HEK293T (cell line): ENCODE measurements around the gene EVA1A.

Experiments
- CTCF ChIA-PET: fragments of 350-600 bp; formaldehyde crosslinking; extraction: SDS; loops from one replicate; lab custom pipeline; 2021; ENCODE audit warnings: antibody characterized with exemption, inconsistent platforms; lab: Yijun Ruan, JAX
- POLR2A ChIA-PET: fragments of 350-600 bp; formaldehyde crosslinking; extraction: SDS; loops from one replicate; lab custom pipeline; 2020; ENCODE audit warnings: antibody characterized with exemption, inconsistent platforms; lab: Yijun Ruan, JAX
- DNase-seq: peaks from one replicate; pipeline ENCODE4 v3.0.0; 2012; ENCODE audit warnings: mixed read lengths; ENCODE audit errors: extremely low spot score
- ARNT ChIP-seq: fragments of 450-650 bp; IDR thresholded peaks from 2 replicates; pipeline ENCODE4 v1.6.1; 2017; ENCODE audit warnings: mild to moderate bottlenecking
- BHLHE40 ChIP-seq: fragments of 450-650 bp; IDR thresholded peaks from 2 replicates; pipeline ENCODE4 v1.6.1; 2016; ENCODE audit warnings: mild to moderate bottlenecking, moderate library complexity, borderline replicate concordance
- CTBP1 ChIP-seq: fragments of 450-650 bp; IDR thresholded peaks from 2 replicates; pipeline ENCODE4 v1.6.1; 2016; ENCODE audit warnings: borderline replicate concordance
- ELF4 ChIP-seq: fragments of 450-650 bp; IDR thresholded peaks from 2 replicates; pipeline ENCODE4 v1.6.1; 2017; ENCODE audit warnings: antibody characterized with exemption
- FOXA1 ChIP-seq: fragments of 450-650 bp; IDR thresholded peaks from 2 replicates; pipeline ENCODE4 v1.6.1; 2016; ENCODE audit warnings: mild to moderate bottlenecking
- FOXK2 ChIP-seq: fragments of 450-650 bp; IDR thresholded peaks from 2 replicates; pipeline ENCODE4 v1.6.1; 2016; ENCODE audit warnings: mild to moderate bottlenecking
- FOXM1 ChIP-seq: fragments of 450-650 bp; IDR thresholded peaks from 2 replicates; pipeline ENCODE4 v1.6.1; 2017; ENCODE audit warnings: mild to moderate bottlenecking, borderline replicate concordance
- HDGF ChIP-seq: fragments of 450-650 bp; IDR thresholded peaks from 2 replicates; pipeline ENCODE4 v1.6.1; 2017; ENCODE audit warnings: antibody characterized with exemption, borderline replicate concordance
- L3MBTL2 ChIP-seq: fragments of 450-650 bp; conservative IDR thresholded peaks from 2 replicates; pipeline ENCODE4 v1.6.1; 2016; ENCODE audit warnings: mild to moderate bottlenecking
- LEF1 ChIP-seq: fragments of 450-650 bp; IDR thresholded peaks from 2 replicates; pipeline ENCODE4 v1.6.1; 2017; ENCODE audit warnings: mild to moderate bottlenecking, borderline replicate concordance
- NFRKB ChIP-seq: fragments of 450-650 bp; IDR thresholded peaks from 2 replicates; pipeline ENCODE4 v1.6.1; 2016; ENCODE audit warnings: mild to moderate bottlenecking, moderate library complexity
- PKNOX1 ChIP-seq: fragments of 450-650 bp; IDR thresholded peaks from 2 replicates; pipeline ENCODE4 v1.6.1; 2016
- SP1 ChIP-seq: fragments of 450-650 bp; IDR thresholded peaks from 2 replicates; pipeline ENCODE4 v1.6.1; 2017
- SUZ12 ChIP-seq: fragments of 450-650 bp; IDR thresholded peaks from 2 replicates; pipeline ENCODE4 v1.6.1; 2016; ENCODE audit warnings: mild to moderate bottlenecking
- TARDBP ChIP-seq: fragments of 450-650 bp; IDR thresholded peaks from 2 replicates; pipeline ENCODE4 v1.6.1; 2016
- ZNF384 ChIP-seq: fragments of 450-650 bp; IDR thresholded peaks from 2 replicates; pipeline ENCODE4 v1.6.1; 2016

The EVA1A gene

GRCh38 chr2:75556679-75557366 lies 3.9 kb downstream of the EVA1A start:
- POLR2A ChIA-PET = no interaction called here
- CTCF ChIA-PET = no interaction called here
- no peak for DNase-seq

GRCh38 chr2:75555701-75556100 lies 5.0 kb downstream of the EVA1A start:
- ChIA-PET POLR2A (no interaction called here), CTCF (no interaction called here)
- no peak for DNase-seq
- no peak for TF ChIP-seq TARDBP
- TF ChIP-seq SP1 = no peak
- TF ChIP-seq PKNOX1 = no peak
- no peak for TF ChIP-seq NFRKB
- TF ChIP-seq BHLHE40 = no peak
- TF ChIP-seq LEF1 = no peak
- TF ChIP-seq FOXA1 = no peak
- no peak for TF ChIP-seq CTBP1
- TF ChIP-seq SUZ12 = no peak
- no peak for TF ChIP-seq ARNT
- TF ChIP-seq FOXM1 = no peak
- no peak for TF ChIP-seq L3MBTL2
- no peak for TF ChIP-seq FOXK2
- TF ChIP-seq ZNF384 = no peak
- TF ChIP-seq ELF4 = no peak

More at GRCh38 chr2:75556679-75557366, 3.9 kb downstream of the EVA1A start:
- no peak for TF ChIP-seq TARDBP
- no peak for TF ChIP-seq SP1
- no peak for TF ChIP-seq ELF4
- no peak for TF ChIP-seq CTBP1
- TF ChIP-seq LEF1 = no peak
- no peak for TF ChIP-seq ZNF384
- no peak for TF ChIP-seq FOXA1
- TF ChIP-seq FOXK2 = no peak
- no peak for TF ChIP-seq NFRKB

- no peak for DNase-seq
- ChIA-PET CTCF (no interaction called here), POLR2A (interaction anchor here (1.2 kb wide), 1 partner anchor 10 kb away, joined by 3 read pairs; no protein-coding TSS in a partner anchor)
- TF ChIP-seq HDGF (no peak), FOXA1 (no peak), LEF1 (no peak), FOXM1 (no peak), PKNOX1 (no peak), CTBP1 (no peak), ELF4 (no peak), ZNF384 (no peak), BHLHE40 (no peak), SP1 (no peak), ARNT (no peak), FOXK2 (no peak), L3MBTL2 (no peak), TARDBP (no peak), NFRKB (no peak), SUZ12 (no peak)
Observed at GRCh38 chr2:75553935-75554531, 6.7 kb downstream of the EVA1A start.

- TF ChIP-seq FOXA1 = no peak
- no peak for TF ChIP-seq FOXM1
- TF ChIP-seq BHLHE40 = no peak
- no peak for TF ChIP-seq L3MBTL2
- TF ChIP-seq ARNT = no peak
- no peak for TF ChIP-seq ELF4
- TF ChIP-seq LEF1 = no peak
- TF ChIP-seq SP1 = no peak
- no peak for TF ChIP-seq NFRKB
- no peak for TF ChIP-seq HDGF
- no peak for TF ChIP-seq SUZ12
- no peak for DNase-seq
- CTCF ChIA-PET = no interaction called here
- POLR2A ChIA-PET = no interaction called here
Observed at GRCh38 chr2:75552222-75552621, 8.5 kb downstream of the EVA1A start.

- ChIA-PET CTCF (no interaction called here), POLR2A (no interaction called here)
- DNase-seq = no peak
- TF ChIP-seq PKNOX1 (no peak), SP1 (no peak), L3MBTL2 (no peak), LEF1 (no peak), SUZ12 (no peak), FOXA1 (no peak), CTBP1 (no peak), ELF4 (no peak), TARDBP (no peak), HDGF (no peak), ZNF384 (no peak), FOXK2 (no peak), BHLHE40 (no peak), ARNT (no peak), NFRKB (no peak)
Observed at GRCh38 chr2:75551434-75551833, 9.3 kb downstream of the EVA1A start.
